ENCODE measurements around the gene NAA10.

Gene NAA10

GRCh38 chrX:153966841-153967535 is 32.2 kb upstream of the NAA10 start:
- no peak for DNase-seq (ENCODE audit: low read depth)

GRCh38 chrX:153966283-153966688 is 31.4 kb upstream of the NAA10 start:
- DNase-seq (ENCODE audit: low read depth), result no peak

- DNase-seq (ENCODE audit: low read depth), result no peak
Measured at GRCh38 chrX:153965406-153965805, 30.6 kb upstream of the NAA10 start.

- no peak for DNase-seq (ENCODE audit: low read depth)
Measured at GRCh38 chrX:153964105-153964504, 29.3 kb upstream of the NAA10 start.

GRCh38 chrX:153963546-153963945 is 28.7 kb upstream of the NAA10 start:
- DNase-seq (ENCODE audit: low read depth), result no peak

- DNase-seq (ENCODE audit: low read depth), result no peak
Measured at GRCh38 chrX:153961292-153961691, 26.5 kb upstream of the NAA10 start.

GRCh38 chrX:153960786-153961185 is 25.9 kb upstream of the NAA10 start:
- no peak for DNase-seq (ENCODE audit: low read depth)

GRCh38 chrX:153960077-153960476 is 25.2 kb upstream of the NAA10 start:
- no peak for DNase-seq (ENCODE audit: low read depth)

GRCh38 chrX:153959649-153960048 is 24.8 kb upstream of the NAA10 start:
- DNase-seq (ENCODE audit: low read depth), result no peak

- no peak for DNase-seq (ENCODE audit: low read depth)
Measured at GRCh38 chrX:153958605-153959004, 23.8 kb upstream of the NAA10 start.

- no peak for DNase-seq (ENCODE audit: low read depth)
Measured at GRCh38 chrX:153957224-153957623, 22.4 kb upstream of the NAA10 start.

GRCh38 chrX:153956044-153956907 is 21.4 kb upstream of the NAA10 start:
- no peak for DNase-seq (ENCODE audit: low read depth)

- DNase-seq (ENCODE audit: low read depth), result no peak
Measured at GRCh38 chrX:153955228-153955732, 20.4 kb upstream of the NAA10 start.

GRCh38 chrX:153954558-153955227 is 19.9 kb upstream of the NAA10 start:
- no peak for DNase-seq (ENCODE audit: low read depth)

GRCh38 chrX:153953892-153954557 is 19.2 kb upstream of the NAA10 start:
- DNase-seq (ENCODE audit: low read depth), result no peak

- no peak for DNase-seq (ENCODE audit: low read depth)
Measured at GRCh38 chrX:153953342-153953830, 18.5 kb upstream of the NAA10 start.

GRCh38 chrX:153952373-153953026 is 17.7 kb upstream of the NAA10 start:
- DNase-seq (ENCODE audit: low read depth), result no peak

GRCh38 chrX:153951683-153952372 is 17.0 kb upstream of the NAA10 start:
- no peak for DNase-seq (ENCODE audit: low read depth)

GRCh38 chrX:153950127-153950526 is 15.3 kb upstream of the NAA10 start:
- no peak for DNase-seq (ENCODE audit: low read depth)
